ENCODE results near the gene IAPP.

DNA sequence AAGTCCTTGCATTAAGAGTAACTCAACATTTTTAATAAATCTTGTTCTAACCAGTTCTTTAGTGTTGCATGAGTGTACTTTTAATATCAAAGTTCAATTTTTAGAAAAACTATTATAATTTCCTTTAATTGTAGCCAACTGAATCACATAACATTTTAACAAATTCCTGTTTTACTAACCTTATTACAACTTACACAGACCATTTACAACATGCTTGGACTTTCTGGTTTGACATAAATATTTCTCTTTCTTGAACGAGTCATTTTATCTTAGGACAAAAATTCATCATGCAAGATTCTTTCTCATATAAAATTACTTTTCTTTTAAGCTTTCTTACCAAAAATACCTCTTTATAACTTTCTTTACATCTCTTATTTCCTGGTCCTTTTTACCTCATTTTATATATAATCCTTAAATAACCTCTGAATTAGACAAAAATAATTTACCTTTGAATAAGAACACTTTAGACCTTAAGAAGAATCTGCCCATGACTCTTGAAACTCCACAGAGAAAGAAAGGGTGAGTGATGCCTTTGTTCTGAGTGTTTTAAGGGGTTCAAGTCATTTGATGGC lies 41.9 kb upstream of the IAPP start:
- TF ChIP-seq ZBTB17 (tag by site-specific recombination; IDR thresholded peaks at IDR 0.05) = no peak
- TF ChIP-seq KLF16 (tag by site-specific recombination; IDR thresholded peaks at IDR 0.05) = no peak
- TF ChIP-seq SP7 (tag by site-specific recombination; IDR thresholded peaks at IDR 0.05) = no peak
- TF ChIP-seq, protein P1, sequence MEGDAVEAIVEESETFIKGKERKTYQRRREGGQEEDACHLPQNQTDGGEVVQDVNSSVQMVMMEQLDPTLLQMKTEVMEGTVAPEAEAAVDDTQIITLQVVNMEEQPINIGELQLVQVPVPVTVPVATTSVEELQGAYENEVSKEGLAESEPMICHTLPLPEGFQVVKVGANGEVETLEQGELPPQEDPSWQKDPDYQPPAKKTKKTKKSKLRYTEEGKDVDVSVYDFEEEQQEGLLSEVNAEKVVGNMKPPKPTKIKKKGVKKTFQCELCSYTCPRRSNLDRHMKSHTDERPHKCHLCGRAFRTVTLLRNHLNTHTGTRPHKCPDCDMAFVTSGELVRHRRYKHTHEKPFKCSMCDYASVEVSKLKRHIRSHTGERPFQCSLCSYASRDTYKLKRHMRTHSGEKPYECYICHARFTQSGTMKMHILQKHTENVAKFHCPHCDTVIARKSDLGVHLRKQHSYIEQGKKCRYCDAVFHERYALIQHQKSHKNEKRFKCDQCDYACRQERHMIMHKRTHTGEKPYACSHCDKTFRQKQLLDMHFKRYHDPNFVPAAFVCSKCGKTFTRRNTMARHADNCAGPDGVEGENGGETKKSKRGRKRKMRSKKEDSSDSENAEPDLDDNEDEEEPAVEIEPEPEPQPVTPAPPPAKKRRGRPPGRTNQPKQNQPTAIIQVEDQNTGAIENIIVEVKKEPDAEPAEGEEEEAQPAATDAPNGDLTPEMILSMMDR (tag by site-specific recombination; IDR thresholded peaks at IDR 0.05) = no peak
